A673 (cell line): Measurements from ENCODE around the gene TSPAN15. TPM values are rescaled to one million over a fixed set of nuclear protein-coding genes. Genes with fewer than 3 reads are reported as not detected.
"Not testable (repeated sequence)": the region's sequence is repeated elsewhere in the genome, so short reads cannot be mapped to it uniquely, and the experiment has no call there.

ENCODE experiments used
- BruUV-seq: library from RNA; stranded (reverse); fragments of 400-500 nt; replicated peaks from 2 replicates; lab custom pipeline; 2021; lab: Mats Ljungman, UMichigan
- CTCF ChIA-PET: fragments of 300-600 bp; sonication (Branson Sonifier 250); formaldehyde crosslinking; loops from one replicate; lab custom pipeline; 2022; ENCODE audit warnings: antibody characterized with exemption; lab: Charles Lee
- POLR2A ChIA-PET: fragments of 300-600 bp; sonication (Branson Sonifier 250); formaldehyde crosslinking; loops from one replicate; lab custom pipeline; 2022; ENCODE audit warnings: antibody characterized with exemption; ENCODE audit not compliant: low non-redundant PET; lab: Charles Lee
- DNase-seq: peaks from one replicate; pipeline ENCODE4 v3.0.0-alpha.2; 2015; ENCODE audit warnings: low spot score
- H3K27ac ChIP-seq: fragments of 200-600 bp; sonication (generic); 2 replicates; pipeline ENCODE4 v1.5.1; 2016; ENCODE audit warnings: mixed run types, low read depth, mild to moderate bottlenecking, mixed read lengths, antibody characterized with exemption, low read length; ENCODE audit not compliant: poor library complexity, severe bottlenecking
- H3K27me3 ChIP-seq: fragments of 200-600 bp; sonication (generic); replicated peaks from 2 replicates; pipeline ENCODE4 v1.6.1; 2017; ENCODE audit warnings: mixed run types, low read depth, mild to moderate bottlenecking, mixed read lengths, antibody characterized with exemption, low read length; ENCODE audit not compliant: insufficient read depth, poor library complexity
- H3K36me3 ChIP-seq: fragments of 200-600 bp; sonication (generic); 2 replicates; pipeline ENCODE4 v1.6.1; 2016; ENCODE audit warnings: mixed run types, mild to moderate bottlenecking, mixed read lengths, antibody characterized with exemption, low read length; ENCODE audit not compliant: insufficient read depth, poor library complexity, severe bottlenecking
- H3K4me1 ChIP-seq: fragments of 200-600 bp; sonication (generic); 2 replicates; pipeline ENCODE4 v1.6.1; 2017; ENCODE audit warnings: mixed run types, mild to moderate bottlenecking, mixed read lengths, antibody characterized with exemption, low read length; ENCODE audit not compliant: insufficient read depth, poor library complexity, severe bottlenecking
- H3K4me3 ChIP-seq: fragments of 200-600 bp; sonication (generic); 2 replicates; pipeline ENCODE4 v1.5.1; 2016; ENCODE audit warnings: low read depth, mixed run types, mild to moderate bottlenecking, mixed read lengths, low read length; ENCODE audit not compliant: poor library complexity, severe bottlenecking
- H3K9me3 ChIP-seq: fragments of 200-600 bp; sonication (generic); 2 replicates; pipeline ENCODE4 v1.6.1; 2016; ENCODE audit warnings: mixed run types, low read depth, mild to moderate bottlenecking, mixed read lengths, antibody characterized with exemption, low read length; ENCODE audit not compliant: poor library complexity, severe bottlenecking
- EZH2 ChIP-seq: fragments of 200-600 bp; sonication (generic); IDR thresholded peaks from 2 replicates; pipeline ENCODE4 v1.6.1; 2017; ENCODE audit warnings: borderline replicate concordance, low read depth, mild to moderate bottlenecking, mixed read lengths, antibody characterized with exemption, low read length; ENCODE audit not compliant: poor library complexity, severe bottlenecking
- intact Hi-C: fragments of 100-400 bp; cut with micrococcal nuclease; formaldehyde crosslinking; loops from one replicate; pipeline ENCODE4 v1.10.0; 2022; ENCODE audit not compliant: unreplicated experiment
- total RNA-seq: library from RNA; stranded (reverse); gene quantifications from 2 replicates; pipeline ENCODE4 v1.2.3, GENCODE V29; 2021
- TF ChIP-seq, protein P1 (sequence below): fragments of 300-800, 200-600 bp; sonication (generic); conservative IDR thresholded peaks from 2 replicates; pipeline ENCODE4 v1.5.1; 2017; ENCODE audit warnings: low read depth, mild to moderate bottlenecking, antibody characterized with exemption, low read length, moderate library complexity, mixed read lengths

Gene TSPAN15
- total RNA-seq, 1 experiment from 2014 or later: 2.1 TPM

DNA sequence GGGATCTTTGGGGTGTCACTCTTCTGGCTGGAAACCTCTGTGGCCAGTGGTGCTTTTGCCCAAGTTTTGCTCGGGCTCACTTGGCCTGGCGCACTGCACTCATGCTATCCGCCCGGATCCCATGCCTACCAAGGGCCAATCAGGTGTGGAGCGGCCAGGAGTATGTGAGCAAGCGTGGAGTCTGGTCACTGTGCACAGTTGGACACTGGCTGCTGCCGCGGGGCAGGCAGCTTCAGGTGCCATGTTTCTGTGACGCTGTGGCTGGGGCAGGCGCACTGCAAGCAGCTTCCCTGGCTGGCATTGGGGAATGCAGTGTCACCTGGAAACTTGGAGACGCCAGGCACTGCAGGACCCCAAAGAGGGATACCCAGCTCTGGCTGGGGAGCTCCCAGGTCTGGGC, 76.7 kb downstream of the TSPAN15 start:
- ChIA-PET POLR2A (no interaction called here), CTCF (no interaction called here)
- TF ChIP-seq, protein P1, sequence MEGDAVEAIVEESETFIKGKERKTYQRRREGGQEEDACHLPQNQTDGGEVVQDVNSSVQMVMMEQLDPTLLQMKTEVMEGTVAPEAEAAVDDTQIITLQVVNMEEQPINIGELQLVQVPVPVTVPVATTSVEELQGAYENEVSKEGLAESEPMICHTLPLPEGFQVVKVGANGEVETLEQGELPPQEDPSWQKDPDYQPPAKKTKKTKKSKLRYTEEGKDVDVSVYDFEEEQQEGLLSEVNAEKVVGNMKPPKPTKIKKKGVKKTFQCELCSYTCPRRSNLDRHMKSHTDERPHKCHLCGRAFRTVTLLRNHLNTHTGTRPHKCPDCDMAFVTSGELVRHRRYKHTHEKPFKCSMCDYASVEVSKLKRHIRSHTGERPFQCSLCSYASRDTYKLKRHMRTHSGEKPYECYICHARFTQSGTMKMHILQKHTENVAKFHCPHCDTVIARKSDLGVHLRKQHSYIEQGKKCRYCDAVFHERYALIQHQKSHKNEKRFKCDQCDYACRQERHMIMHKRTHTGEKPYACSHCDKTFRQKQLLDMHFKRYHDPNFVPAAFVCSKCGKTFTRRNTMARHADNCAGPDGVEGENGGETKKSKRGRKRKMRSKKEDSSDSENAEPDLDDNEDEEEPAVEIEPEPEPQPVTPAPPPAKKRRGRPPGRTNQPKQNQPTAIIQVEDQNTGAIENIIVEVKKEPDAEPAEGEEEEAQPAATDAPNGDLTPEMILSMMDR: no peak
- TF ChIP-seq EZH2: no peak
- peaks cover 27% of the 10 kb centered on the region for H3K27me3 ChIP-seq
- H3K4me3 ChIP-seq: no peak overlapping the region
- no peak overlapping the region for H3K27ac ChIP-seq
- BruUV-seq: no TSS peak
- H3K9me3 ChIP-seq: no peaks in the 10 kb centered on the region
- no peaks in the 10 kb centered on the region for H3K4me1 ChIP-seq
- H3K36me3 ChIP-seq: no peaks in the 10 kb centered on the region
- intact Hi-C loops: no loop called here
- DNase-seq: no peak

DNA sequence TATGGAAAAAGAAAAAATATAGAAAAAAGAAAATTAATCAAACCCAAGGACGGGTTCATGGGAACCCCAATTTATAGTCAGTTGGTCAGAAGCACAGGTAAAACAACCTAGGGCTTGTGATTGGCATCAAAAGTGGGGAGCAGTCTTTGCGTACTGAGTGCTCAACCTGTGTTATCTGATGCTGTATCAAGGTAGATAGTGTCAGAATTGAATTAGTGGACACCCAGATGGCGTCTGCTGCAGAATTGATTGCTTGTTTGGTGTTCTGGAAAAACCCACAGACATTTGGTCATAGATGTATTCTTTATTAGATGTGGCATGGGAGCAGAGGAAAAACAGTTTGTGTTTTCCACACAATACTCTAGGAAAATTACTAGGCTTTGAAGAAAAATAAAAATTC, 82.4 kb downstream of the TSPAN15 start:
- Histone ChIP-seq H3K36me3 (no peaks in the 10 kb centered on the region), H3K9me3 (no peaks in the 10 kb centered on the region), H3K27ac (no peak overlapping the region), H3K27me3 (peaks cover 43% of the 10 kb centered on the region), H3K4me1 (no peaks in the 10 kb centered on the region), H3K4me3 (no peak overlapping the region)
- intact Hi-C loops: no loop called here
- CTCF ChIA-PET: no interaction called here
- no TSS peak for BruUV-seq
- POLR2A ChIA-PET: no interaction called here
- TF ChIP-seq EZH2: no peak
- TF ChIP-seq, protein P1: no peak
- no peak for DNase-seq

DNA sequence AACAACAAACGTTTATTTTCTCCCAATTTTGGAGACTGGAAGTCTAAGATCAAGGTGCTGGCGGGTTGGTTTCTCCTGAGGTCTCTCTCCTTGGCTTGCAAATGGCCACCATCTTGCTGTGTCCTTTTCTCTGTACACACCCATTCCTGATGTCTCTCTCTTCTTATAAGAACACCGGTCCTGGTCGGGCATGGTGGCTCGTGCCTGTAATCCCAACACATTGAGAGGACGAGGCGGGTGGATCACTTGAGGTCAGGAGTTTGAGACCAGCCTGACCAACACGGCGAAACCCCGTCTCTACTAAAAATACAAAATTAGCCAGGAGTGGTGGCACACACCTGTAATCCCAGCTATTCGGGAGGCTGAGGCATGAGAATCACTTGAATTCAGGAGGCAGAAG, 85.3 kb downstream of the TSPAN15 start:
- BruUV-seq, H3K9me3 ChIP-seq, H3K36me3 ChIP-seq, H3K4me1 ChIP-seq, H3K27ac ChIP-seq, POLR2A ChIA-PET, DNase-seq, H3K4me3 ChIP-seq, intact Hi-C loops, CTCF ChIA-PET: not testable (repeated sequence)
- peaks cover 32% of the 10 kb centered on the region for H3K27me3 ChIP-seq

DNA sequence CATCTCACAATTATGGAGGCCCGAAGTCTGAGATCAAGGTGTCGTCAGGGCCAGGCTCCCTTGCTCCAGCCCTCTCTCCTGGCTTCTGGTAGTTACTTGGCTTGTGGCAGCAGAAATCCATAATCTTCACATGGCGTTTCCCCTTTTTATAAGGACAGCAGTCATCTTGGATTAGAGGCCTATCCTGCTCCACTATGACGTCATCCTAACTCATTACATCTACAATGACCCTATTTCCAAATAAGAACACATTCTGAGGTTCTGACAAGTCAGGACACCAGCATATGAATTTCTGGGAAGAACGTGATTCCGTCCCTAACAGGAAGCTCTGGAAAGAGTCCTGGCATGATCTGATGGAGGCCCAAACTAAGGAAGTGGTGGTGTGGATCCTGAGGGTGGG, 86.2 kb downstream of the TSPAN15 start:
- TF ChIP-seq, protein P1: no peak
- TF ChIP-seq EZH2: no peak
- H3K9me3 ChIP-seq: peaks cover 6% of the 10 kb centered on the region
- BruUV-seq: no TSS peak
- H3K4me3 ChIP-seq: no peak overlapping the region
- no peaks in the 10 kb centered on the region for H3K36me3 ChIP-seq
- no peak for DNase-seq
- CTCF ChIA-PET: no interaction called here
- intact Hi-C loops: no loop called here
- peaks cover 25% of the 10 kb centered on the region for H3K27me3 ChIP-seq
- POLR2A ChIA-PET: no interaction called here
- H3K27ac ChIP-seq: no peak overlapping the region
- no peaks in the 10 kb centered on the region for H3K4me1 ChIP-seq
